ENCODE results near the gene AGXT2.
"Not testable (repeated sequence)": the region's sequence is repeated elsewhere in the genome, so short reads cannot be mapped to it uniquely, and the experiment has no call there.

The AGXT2 gene

DNA sequence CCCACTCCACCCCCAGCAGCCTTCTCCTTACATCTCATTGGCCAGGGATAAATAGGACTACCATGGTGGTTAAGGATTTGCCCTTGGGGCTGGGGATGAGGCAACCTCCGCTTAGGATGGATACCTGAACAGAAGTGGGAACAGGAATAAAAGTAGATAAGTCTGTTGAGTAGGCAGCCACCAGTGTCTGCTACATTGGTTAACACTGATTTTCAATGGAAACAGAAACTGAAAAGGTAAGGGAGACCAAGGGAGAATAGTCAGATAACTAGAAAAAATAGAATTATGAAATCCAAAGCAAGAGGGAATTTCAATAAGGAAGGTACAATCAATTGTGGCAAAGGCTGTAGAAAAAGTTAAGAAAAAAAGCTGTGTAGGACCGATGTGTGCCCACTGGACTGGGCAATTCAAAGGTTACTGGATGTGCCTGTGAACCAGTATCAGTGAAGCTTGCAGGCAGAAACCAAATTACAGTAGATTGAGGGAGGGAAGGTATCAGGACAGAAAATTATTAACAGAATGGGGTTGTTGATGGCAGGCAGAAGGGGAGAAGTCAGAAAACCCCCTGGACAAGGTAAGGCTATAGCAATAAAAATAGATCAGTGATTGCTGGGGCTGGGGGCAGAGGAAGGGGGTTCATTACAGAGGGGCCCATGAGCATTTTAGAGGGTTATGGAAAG lies 69.7 kb downstream of the AGXT2 start:
- POLR2A ChIA-PET, result no interaction called here
- CTCF ChIA-PET, result interaction anchor here (1.5 kb wide), 1 partner anchor 26 kb away, joined by 3 read pairs; no protein-coding TSS in a partner anchor

DNA sequence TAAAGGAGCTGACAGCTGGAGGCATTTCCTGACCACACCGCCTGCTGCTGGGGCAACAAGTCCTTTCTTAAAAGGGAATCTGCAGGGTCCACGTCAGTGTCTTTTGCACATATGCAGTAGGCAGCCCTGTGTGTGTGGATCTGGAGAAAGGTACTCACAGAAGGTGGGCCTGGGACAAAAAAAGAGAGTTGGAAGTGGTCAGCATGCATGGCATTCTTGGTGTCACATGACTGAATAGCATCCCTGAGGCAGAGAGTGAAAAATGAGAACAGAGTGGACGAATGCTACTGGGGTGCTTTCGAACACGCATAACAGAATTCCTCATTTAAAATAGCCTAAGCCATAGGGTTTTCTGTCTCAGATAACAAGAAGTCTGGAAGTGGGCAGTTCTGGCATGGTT lies 71.4 kb downstream of the AGXT2 start:
- Histone ChIP-seq H3K27ac (ENCODE audit: insufficient read depth in 1 of 2, low read depth in 1 of 2, low read length in 2 of 2, poor library complexity in 1 of 2, severe bottlenecking in 2 of 2) (no peak overlapping the region), H3K27me3 (replicated peaks in 2 of 5; ENCODE audit: control insufficient read depth in 4 of 5, insufficient read depth in 5 of 5, low read length in 4 of 5) (no peaks in the 10 kb centered on the region), H3K4me1 (ENCODE audit: control extremely low read depth in 1 of 4, control insufficient read depth in 4 of 4, insufficient read depth in 4 of 4, low read length in 3 of 4) (no peaks in the 10 kb centered on the region), H3K9me3 (ENCODE audit: control extremely low read depth in 1 of 5, control insufficient read depth in 4 of 5, insufficient read depth in 2 of 5, low read depth in 1 of 5, low read length in 4 of 5) (no peaks in the 10 kb centered on the region), H3K4me3 (ENCODE audit: control insufficient read depth in 1 of 7, extremely low read depth in 1 of 7, insufficient read depth in 4 of 7, low read depth in 2 of 7, low read length in 6 of 7) (no peak overlapping the region), H3K36me3 (ENCODE audit: control insufficient read depth in 4 of 4, insufficient read depth in 4 of 4, low read length in 3 of 4) (no peaks in the 10 kb centered on the region)
- ChIA-PET POLR2A (no interaction called here), CTCF (no interaction called here)
- WGBS (ENCODE audit: insufficient coverage), result 93% methylated on average over 5 of the region's 5 CpGs
- no peak for DNase-seq

More for the DNA sequence above, 69.7 kb downstream of the AGXT2 start:
- Histone ChIP-seq H3K27me3 (replicated peaks in 2 of 5; ENCODE audit: control insufficient read depth in 4 of 5, insufficient read depth in 5 of 5, low read length in 4 of 5) (no peaks in the 10 kb centered on the region), H3K36me3 (ENCODE audit: control insufficient read depth in 4 of 4, insufficient read depth in 4 of 4, low read length in 3 of 4) (no peaks in the 10 kb centered on the region), H3K4me1 (ENCODE audit: control extremely low read depth in 1 of 4, control insufficient read depth in 4 of 4, insufficient read depth in 4 of 4, low read length in 3 of 4) (no peaks in the 10 kb centered on the region), H3K4me3 (ENCODE audit: control insufficient read depth in 1 of 7, extremely low read depth in 1 of 7, insufficient read depth in 4 of 7, low read depth in 2 of 7, low read length in 6 of 7) (no peak overlapping the region), H3K9me3 (ENCODE audit: control extremely low read depth in 1 of 5, control insufficient read depth in 4 of 5, insufficient read depth in 2 of 5, low read depth in 1 of 5, low read length in 4 of 5) (no peaks in the 10 kb centered on the region), H3K27ac (ENCODE audit: insufficient read depth in 1 of 2, low read depth in 1 of 2, low read length in 2 of 2, poor library complexity in 1 of 2, severe bottlenecking in 2 of 2) (no peak overlapping the region)
- 93% methylated on average over 1 of the region's 2 CpGs for WGBS (ENCODE audit: insufficient coverage)
- DNase-seq, result no peak

DNA sequence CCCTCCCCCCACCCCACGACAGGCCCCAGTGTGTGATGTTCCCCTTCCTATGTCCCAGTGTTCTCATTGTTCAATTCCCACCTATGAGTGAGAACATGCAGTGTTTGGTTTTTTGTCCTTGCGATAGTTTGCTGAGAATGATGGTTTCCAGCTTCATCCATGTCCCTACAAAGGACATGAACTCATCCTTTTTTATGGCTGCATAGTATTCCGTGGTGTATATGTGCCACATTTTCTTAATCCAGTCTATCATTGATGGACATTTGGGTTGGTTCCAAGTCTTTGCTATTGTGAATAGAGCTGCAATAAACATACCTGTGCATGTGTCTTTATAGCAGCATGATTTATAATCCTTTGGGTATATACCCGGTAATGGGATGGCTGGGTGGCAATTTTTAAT lies 76.1 kb downstream of the AGXT2 start:
- POLR2A ChIA-PET; DNase-seq; H3K36me3 ChIP-seq (ENCODE audit: control insufficient read depth in 4 of 4, insufficient read depth in 4 of 4, low read length in 3 of 4); CTCF ChIA-PET; H3K27ac ChIP-seq (ENCODE audit: insufficient read depth in 1 of 2, low read depth in 1 of 2, low read length in 2 of 2, poor library complexity in 1 of 2, severe bottlenecking in 2 of 2); H3K9me3 ChIP-seq (ENCODE audit: control extremely low read depth in 1 of 5, control insufficient read depth in 4 of 5, insufficient read depth in 2 of 5, low read depth in 1 of 5, low read length in 4 of 5); H3K27me3 ChIP-seq (replicated peaks in 2 of 5; ENCODE audit: control insufficient read depth in 4 of 5, insufficient read depth in 5 of 5, low read length in 4 of 5); H3K4me3 ChIP-seq (ENCODE audit: control insufficient read depth in 1 of 7, extremely low read depth in 1 of 7, insufficient read depth in 4 of 7, low read depth in 2 of 7, low read length in 6 of 7); H3K4me1 ChIP-seq (ENCODE audit: control extremely low read depth in 1 of 4, control insufficient read depth in 4 of 4, insufficient read depth in 4 of 4, low read length in 3 of 4): not testable (repeated sequence)
- WGBS (ENCODE audit: insufficient coverage), result no CpG with 5 or more reads among the region's 4 CpGs

DNA sequence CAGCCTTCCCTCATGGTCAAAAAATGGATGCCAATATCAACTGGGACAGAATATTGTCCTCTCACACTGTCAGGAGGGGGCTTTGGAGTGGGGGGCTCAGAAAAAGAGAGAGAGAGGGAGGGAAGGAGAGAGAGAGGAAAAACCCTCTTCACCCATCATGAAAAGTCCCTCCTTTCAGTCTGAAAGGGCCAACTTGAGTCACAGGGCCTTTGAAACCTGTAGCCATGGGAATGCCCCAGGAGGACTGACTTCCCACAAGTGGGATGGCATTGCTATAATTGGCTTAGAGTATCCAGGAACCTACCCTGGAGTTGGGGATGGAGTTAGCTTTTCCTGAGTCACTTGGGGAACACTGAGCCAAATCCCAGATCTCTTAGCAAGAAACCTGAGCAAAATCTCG lies 77.2 kb downstream of the AGXT2 start:
- Histone ChIP-seq H3K36me3 (ENCODE audit: control insufficient read depth in 4 of 4, insufficient read depth in 4 of 4, low read length in 3 of 4) (no peaks in the 10 kb centered on the region), H3K27me3 (replicated peaks in 2 of 5; ENCODE audit: control insufficient read depth in 4 of 5, insufficient read depth in 5 of 5, low read length in 4 of 5) (no peaks in the 10 kb centered on the region), H3K4me3 (ENCODE audit: control insufficient read depth in 1 of 7, extremely low read depth in 1 of 7, insufficient read depth in 4 of 7, low read depth in 2 of 7, low read length in 6 of 7) (no peak overlapping the region), H3K9me3 (ENCODE audit: control extremely low read depth in 1 of 5, control insufficient read depth in 4 of 5, insufficient read depth in 2 of 5, low read depth in 1 of 5, low read length in 4 of 5) (peaks cover under 1 to 5% (median 2%) of the 10 kb centered on the region in 5 experiments), H3K27ac (ENCODE audit: insufficient read depth in 1 of 2, low read depth in 1 of 2, low read length in 2 of 2, poor library complexity in 1 of 2, severe bottlenecking in 2 of 2) (no peak overlapping the region), H3K4me1 (ENCODE audit: control extremely low read depth in 1 of 4, control insufficient read depth in 4 of 4, insufficient read depth in 4 of 4, low read length in 3 of 4) (no peaks in the 10 kb centered on the region)
- WGBS (ENCODE audit: insufficient coverage), result no CpG with 5 or more reads among the region's 1 CpG
- no peak for DNase-seq
- ChIA-PET CTCF (no interaction called here), POLR2A (no interaction called here)

DNA sequence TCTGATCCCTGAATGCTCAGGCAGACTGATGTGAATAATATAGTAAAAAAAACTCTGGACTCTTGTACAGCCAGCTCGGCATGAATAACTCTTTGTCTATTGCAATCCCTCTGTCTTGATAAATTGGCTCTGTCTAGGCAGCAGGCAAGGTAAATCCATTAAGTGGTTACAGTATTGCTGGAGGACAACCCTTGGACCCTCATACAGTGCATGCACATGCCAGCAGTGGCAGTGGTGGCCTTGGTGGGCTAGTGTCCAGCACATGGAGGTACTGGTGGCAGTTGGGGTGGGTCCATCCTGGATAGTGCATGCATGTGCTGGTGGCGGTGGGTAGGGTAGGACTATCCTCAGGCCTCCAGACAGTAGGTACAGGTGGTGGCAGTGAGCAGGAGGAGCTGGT lies 79.5 kb downstream of the AGXT2 start:
- H3K27ac ChIP-seq (ENCODE audit: insufficient read depth in 1 of 2, low read depth in 1 of 2, low read length in 2 of 2, poor library complexity in 1 of 2, severe bottlenecking in 2 of 2), result no peak overlapping the region
- no peaks in the 10 kb centered on the region for H3K27me3 ChIP-seq (replicated peaks in 2 of 5; ENCODE audit: control insufficient read depth in 4 of 5, insufficient read depth in 5 of 5, low read length in 4 of 5)
- POLR2A ChIA-PET, result no interaction called here
- H3K4me1 ChIP-seq (ENCODE audit: control extremely low read depth in 1 of 4, control insufficient read depth in 4 of 4, insufficient read depth in 4 of 4, low read length in 3 of 4), result no peaks in the 10 kb centered on the region
- WGBS (ENCODE audit: insufficient coverage), result 94% methylated on average over 2 of the region's 2 CpGs
- CTCF ChIA-PET, result interaction anchor here (1.0 kb wide), 2 partner anchors 10 kb away, joined by 3 read pairs; no protein-coding TSS in a partner anchor
- DNase-seq, result no peak
- H3K4me3 ChIP-seq (ENCODE audit: control insufficient read depth in 1 of 7, extremely low read depth in 1 of 7, insufficient read depth in 4 of 7, low read depth in 2 of 7, low read length in 6 of 7), result no peak overlapping the region
- H3K36me3 ChIP-seq (ENCODE audit: control insufficient read depth in 4 of 4, insufficient read depth in 4 of 4, low read length in 3 of 4), result peaks cover 0 to 2% (median 0%) of the 10 kb centered on the region in 4 experiments
- H3K9me3 ChIP-seq (ENCODE audit: control extremely low read depth in 1 of 5, control insufficient read depth in 4 of 5, insufficient read depth in 2 of 5, low read depth in 1 of 5, low read length in 4 of 5), result peaks cover 2 to 6% (median 3%) of the 10 kb centered on the region in 5 experiments

DNA sequence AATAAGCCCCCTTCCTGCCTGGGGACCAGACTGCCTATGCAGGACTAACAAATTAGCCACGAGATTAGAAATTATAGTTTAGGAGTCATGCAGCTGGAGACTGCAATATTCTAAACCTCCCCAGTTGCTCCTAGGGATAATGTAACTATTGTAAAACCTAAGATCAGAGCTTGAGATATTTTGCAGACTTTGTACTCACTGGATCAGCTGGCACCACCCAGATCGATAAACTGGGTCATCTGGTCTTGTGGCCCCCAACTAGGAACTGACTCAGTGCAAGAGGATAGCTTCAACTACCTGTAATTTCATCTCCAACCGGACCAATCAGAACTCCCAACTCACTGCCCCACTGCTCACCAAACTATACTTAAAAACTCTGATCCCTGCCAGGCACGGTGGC lies 80.2 kb downstream of the AGXT2 start:
- peaks cover 2 to 6% (median 3%) of the 10 kb centered on the region in 5 experiments for H3K9me3 ChIP-seq (ENCODE audit: control extremely low read depth in 1 of 5, control insufficient read depth in 4 of 5, insufficient read depth in 2 of 5, low read depth in 1 of 5, low read length in 4 of 5)
- no peaks in the 10 kb centered on the region for H3K4me1 ChIP-seq (ENCODE audit: control extremely low read depth in 1 of 4, control insufficient read depth in 4 of 4, insufficient read depth in 4 of 4, low read length in 3 of 4)
- no peak overlapping the region for H3K4me3 ChIP-seq (ENCODE audit: control insufficient read depth in 1 of 7, extremely low read depth in 1 of 7, insufficient read depth in 4 of 7, low read depth in 2 of 7, low read length in 6 of 7)
- peaks cover 0 to 2% (median 0%) of the 10 kb centered on the region in 4 experiments for H3K36me3 ChIP-seq (ENCODE audit: control insufficient read depth in 4 of 4, insufficient read depth in 4 of 4, low read length in 3 of 4)
- 100% methylated on average over 2 of the region's 4 CpGs for WGBS (ENCODE audit: insufficient coverage)
- H3K27ac ChIP-seq (ENCODE audit: insufficient read depth in 1 of 2, low read depth in 1 of 2, low read length in 2 of 2, poor library complexity in 1 of 2, severe bottlenecking in 2 of 2), result no peak overlapping the region
- DNase-seq, result no peak
- H3K27me3 ChIP-seq (replicated peaks in 2 of 5; ENCODE audit: control insufficient read depth in 4 of 5, insufficient read depth in 5 of 5, low read length in 4 of 5), result no peaks in the 10 kb centered on the region
- CTCF ChIA-PET, result interaction anchor here (1.0 kb wide), 1 partner anchor 9 kb away, joined by 3 read pairs; no protein-coding TSS in a partner anchor
- POLR2A ChIA-PET, result no interaction called here

DNA sequence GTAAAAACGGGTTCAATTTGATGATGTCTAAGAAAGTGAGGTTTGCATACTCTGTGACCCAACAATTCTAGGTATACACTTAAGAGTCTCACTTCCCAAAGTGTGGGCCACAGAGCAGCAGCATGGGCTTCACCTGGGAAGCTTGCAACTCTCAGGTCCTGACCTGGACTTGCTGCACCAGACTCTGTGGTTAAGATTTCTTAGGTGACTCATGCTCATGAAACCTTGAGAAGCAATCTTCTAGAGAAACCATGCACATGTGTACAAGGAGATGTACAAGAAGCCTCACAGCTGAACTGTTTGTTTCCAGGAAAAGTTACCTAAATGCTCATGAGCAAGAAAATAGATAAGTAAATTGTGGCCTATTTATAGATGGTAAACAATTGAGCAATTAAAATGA lies 88.4 kb downstream of the AGXT2 start:
- Histone ChIP-seq H3K9me3 (ENCODE audit: control extremely low read depth in 1 of 5, control insufficient read depth in 4 of 5, insufficient read depth in 2 of 5, low read depth in 1 of 5, low read length in 4 of 5) (no peaks in the 10 kb centered on the region), H3K27me3 (replicated peaks in 2 of 5; ENCODE audit: control insufficient read depth in 4 of 5, insufficient read depth in 5 of 5, low read length in 4 of 5) (no peaks in the 10 kb centered on the region), H3K27ac (ENCODE audit: insufficient read depth in 1 of 2, low read depth in 1 of 2, low read length in 2 of 2, poor library complexity in 1 of 2, severe bottlenecking in 2 of 2) (no peak overlapping the region), H3K4me1 (ENCODE audit: control extremely low read depth in 1 of 4, control insufficient read depth in 4 of 4, insufficient read depth in 4 of 4, low read length in 3 of 4) (no peaks in the 10 kb centered on the region), H3K4me3 (ENCODE audit: control insufficient read depth in 1 of 7, extremely low read depth in 1 of 7, insufficient read depth in 4 of 7, low read depth in 2 of 7, low read length in 6 of 7) (no peak overlapping the region), H3K36me3 (ENCODE audit: control insufficient read depth in 4 of 4, insufficient read depth in 4 of 4, low read length in 3 of 4) (peaks cover 6 to 11% (median 9%) of the 10 kb centered on the region in 4 experiments)
- ChIA-PET POLR2A (no interaction called here), CTCF (no interaction called here)
- peak in 2 of 3 donors; percentile 3 to 12 for DNase-seq
- WGBS (ENCODE audit: insufficient coverage), result no CpG with 5 or more reads among the region's 1 CpG
